Measurements from ENCODE around the gene WFDC1.

WFDC1 gene

GRCh38 chr16:84326545-84326944 is 31.9 kb downstream of the WFDC1 start:
- no peak for DNase-seq (ENCODE audit: extremely low spot score)
- no peak for TF ChIP-seq SUZ12 (IDR thresholded peaks at IDR 0.05)
- TF ChIP-seq ZNF384 (IDR thresholded peaks at IDR 0.05): no peak
- TF ChIP-seq NFRKB (IDR thresholded peaks at IDR 0.05): no peak
- no peak for TF ChIP-seq LEF1 (IDR thresholded peaks at IDR 0.05; ENCODE audit: borderline replicate concordance)
- TF ChIP-seq, protein P1, sequence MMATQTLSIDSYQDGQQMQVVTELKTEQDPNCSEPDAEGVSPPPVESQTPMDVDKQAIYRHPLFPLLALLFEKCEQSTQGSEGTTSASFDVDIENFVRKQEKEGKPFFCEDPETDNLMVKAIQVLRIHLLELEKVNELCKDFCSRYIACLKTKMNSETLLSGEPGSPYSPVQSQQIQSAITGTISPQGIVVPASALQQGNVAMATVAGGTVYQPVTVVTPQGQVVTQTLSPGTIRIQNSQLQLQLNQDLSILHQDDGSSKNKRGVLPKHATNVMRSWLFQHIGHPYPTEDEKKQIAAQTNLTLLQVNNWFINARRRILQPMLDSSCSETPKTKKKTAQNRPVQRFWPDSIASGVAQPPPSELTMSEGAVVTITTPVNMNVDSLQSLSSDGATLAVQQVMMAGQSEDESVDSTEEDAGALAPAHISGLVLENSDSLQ (IDR thresholded peaks at IDR 0.05): no peak
- TF ChIP-seq HDGF (IDR thresholded peaks at IDR 0.05; ENCODE audit: borderline replicate concordance): no peak
- no peak for TF ChIP-seq TARDBP (IDR thresholded peaks at IDR 0.05)
- ChIA-PET POLR2A (no interaction called here), CTCF (no interaction called here)

- no peak for DNase-seq (ENCODE audit: extremely low spot score)
- POLR2A ChIA-PET: no interaction called here
- CTCF ChIA-PET: no interaction called here
- TF ChIP-seq CTBP1 (IDR thresholded peaks at IDR 0.05; ENCODE audit: borderline replicate concordance) (no peak), HDGF (IDR thresholded peaks at IDR 0.05; ENCODE audit: borderline replicate concordance) (no peak), L3MBTL2 (conservative IDR thresholded peaks at IDR 0.05) (no peak), FOXA1 (IDR thresholded peaks at IDR 0.05) (no peak), SUZ12 (IDR thresholded peaks at IDR 0.05) (no peak)
- TF ChIP-seq, protein P1 (IDR thresholded peaks at IDR 0.05): no peak
Measured at GRCh38 chr16:84327926-84328505, 33.3 kb downstream of the WFDC1 start.

GRCh38 chr16:84329016-84329415 is 34.3 kb downstream of the WFDC1 start:
- TF ChIP-seq, protein P1 (IDR thresholded peaks at IDR 0.05): no peak
- TF ChIP-seq ZNF384 (IDR thresholded peaks at IDR 0.05) (no peak), FOXA1 (IDR thresholded peaks at IDR 0.05) (no peak), FOXM1 (IDR thresholded peaks at IDR 0.05; ENCODE audit: borderline replicate concordance) (no peak), TARDBP (IDR thresholded peaks at IDR 0.05) (no peak), LEF1 (IDR thresholded peaks at IDR 0.05; ENCODE audit: borderline replicate concordance) (no peak), NFRKB (IDR thresholded peaks at IDR 0.05) (no peak), BHLHE40 (IDR thresholded peaks at IDR 0.05; ENCODE audit: borderline replicate concordance) (no peak), L3MBTL2 (conservative IDR thresholded peaks at IDR 0.05) (no peak), SUZ12 (IDR thresholded peaks at IDR 0.05) (no peak)
- POLR2A ChIA-PET: no interaction called here
- CTCF ChIA-PET: no interaction called here
- no peak for DNase-seq (ENCODE audit: extremely low spot score)

DNA sequence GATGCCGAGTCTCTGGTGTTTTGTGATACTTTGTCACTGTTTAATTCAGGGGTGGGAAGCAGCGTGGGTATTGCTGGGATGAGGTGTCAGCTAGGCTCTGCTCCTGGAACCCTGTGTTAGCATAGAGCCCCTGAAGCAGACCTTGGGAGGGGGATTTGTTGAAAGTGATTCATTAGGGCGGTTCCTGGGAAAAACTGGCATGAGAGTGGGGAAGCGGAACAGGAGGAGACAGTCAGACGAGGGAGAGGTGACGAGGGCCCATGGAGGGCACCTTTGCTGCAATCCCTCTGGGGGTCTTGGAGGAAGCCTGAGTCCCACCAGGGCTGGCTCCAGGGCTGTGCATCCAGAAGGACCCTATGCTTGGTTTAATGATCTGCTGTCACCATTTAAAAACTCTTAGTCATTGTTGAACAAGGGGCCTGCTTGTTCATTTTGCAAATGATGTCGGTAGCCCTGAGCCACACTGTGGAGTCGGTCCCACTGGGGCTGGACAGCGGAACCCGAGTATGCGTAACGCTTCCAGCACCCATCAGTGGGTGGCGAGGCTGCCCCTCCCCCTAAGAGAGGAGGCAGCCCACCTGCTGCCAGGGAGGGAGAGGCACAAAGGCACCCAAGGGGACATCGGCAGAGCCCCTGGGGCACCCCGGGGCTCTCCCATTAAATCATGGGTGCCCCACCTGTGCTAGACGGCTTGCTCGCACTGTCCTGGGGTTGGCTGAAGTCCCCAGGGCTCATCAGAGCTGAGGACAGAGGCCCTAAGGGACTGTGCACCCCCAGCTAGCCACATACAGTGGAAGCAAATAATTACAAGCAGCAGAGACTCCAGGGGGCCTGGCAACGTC is 35.4 kb downstream of the WFDC1 start:
- ChIA-PET CTCF (interaction anchor here (0.6 kb wide), 1 partner anchor 13 kb away, joined by 3 read pairs; no protein-coding TSS in a partner anchor), POLR2A (no interaction called here)
- no peak for DNase-seq (ENCODE audit: extremely low spot score)
- TF ChIP-seq LEF1 (IDR thresholded peaks at IDR 0.05; ENCODE audit: borderline replicate concordance) (no peak), SUZ12 (IDR thresholded peaks at IDR 0.05) (no peak), NFRKB (IDR thresholded peaks at IDR 0.05) (no peak), ARNT (IDR thresholded peaks at IDR 0.05) (no peak), BHLHE40 (IDR thresholded peaks at IDR 0.05; ENCODE audit: borderline replicate concordance) (no peak), FOXM1 (IDR thresholded peaks at IDR 0.05; ENCODE audit: borderline replicate concordance) (no peak), SP1 (IDR thresholded peaks at IDR 0.05) (no peak), CTBP1 (IDR thresholded peaks at IDR 0.05; ENCODE audit: borderline replicate concordance) (no peak), ELF4 (IDR thresholded peaks at IDR 0.05) (no peak), FOXA1 (IDR thresholded peaks at IDR 0.05) (no peak), TARDBP (IDR thresholded peaks at IDR 0.05) (no peak)
- TF ChIP-seq, protein P1 (IDR thresholded peaks at IDR 0.05): no peak

- ChIA-PET CTCF (interaction anchor here (0.6 kb wide), 1 partner anchor 12 kb away, joined by 3 read pairs; no protein-coding TSS in a partner anchor), POLR2A (no interaction called here)
Measured at GRCh38 chr16:84330685-84331050, 36.0 kb downstream of the WFDC1 start.

More at GRCh38 chr16:84330685-84331050, 36.0 kb downstream of the WFDC1 start:
- no peak for DNase-seq (ENCODE audit: extremely low spot score)
- TF ChIP-seq L3MBTL2 (conservative IDR thresholded peaks at IDR 0.05): no peak
- no peak for TF ChIP-seq ZNF384 (IDR thresholded peaks at IDR 0.05)
- no peak for TF ChIP-seq FOXA1 (IDR thresholded peaks at IDR 0.05)
- TF ChIP-seq NFRKB (IDR thresholded peaks at IDR 0.05): no peak
- TF ChIP-seq LEF1 (IDR thresholded peaks at IDR 0.05; ENCODE audit: borderline replicate concordance): no peak
- no peak for TF ChIP-seq SP1 (IDR thresholded peaks at IDR 0.05)
- no peak for TF ChIP-seq FOXM1 (IDR thresholded peaks at IDR 0.05; ENCODE audit: borderline replicate concordance)
- TF ChIP-seq HDGF (IDR thresholded peaks at IDR 0.05; ENCODE audit: borderline replicate concordance): no peak
- no peak for TF ChIP-seq SUZ12 (IDR thresholded peaks at IDR 0.05)
- TF ChIP-seq, protein P1 (IDR thresholded peaks at IDR 0.05): no peak
- no peak for TF ChIP-seq ARNT (IDR thresholded peaks at IDR 0.05)
- no peak for TF ChIP-seq FOXK2 (IDR thresholded peaks at IDR 0.05)
- TF ChIP-seq CTBP1 (IDR thresholded peaks at IDR 0.05; ENCODE audit: borderline replicate concordance): no peak
- TF ChIP-seq TARDBP (IDR thresholded peaks at IDR 0.05): no peak
